Activated gamma-delta T cell treated with Interleukin-2 at 50 U/mL for 16 hours (primary cell): ENCODE results near the gene AKAP13.

Experiments used
- DNase-seq: peaks from one replicate; pipeline ENCODE4 v3.0.0-alpha.2; 2020

Gene AKAP13

DNA sequence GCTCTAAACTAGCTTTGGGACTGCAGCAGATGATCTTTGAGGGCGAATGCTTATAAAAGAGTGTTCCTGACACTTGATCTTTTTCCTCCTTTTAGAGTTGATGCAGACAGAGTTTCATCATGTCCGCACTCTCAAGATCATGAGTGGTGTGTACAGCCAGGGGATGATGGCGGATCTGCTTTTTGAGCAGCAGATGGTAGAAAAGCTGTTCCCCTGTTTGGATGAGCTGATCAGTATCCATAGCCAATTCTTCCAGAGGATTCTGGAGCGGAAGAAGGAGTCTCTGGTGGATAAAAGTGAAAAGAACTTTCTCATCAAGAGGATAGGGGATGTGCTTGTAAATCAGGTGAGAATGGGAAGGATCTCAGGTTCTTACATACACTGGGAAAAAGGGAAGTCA is 338.6 kb downstream of the AKAP13 start:
- DNase-seq: no peak

DNA sequence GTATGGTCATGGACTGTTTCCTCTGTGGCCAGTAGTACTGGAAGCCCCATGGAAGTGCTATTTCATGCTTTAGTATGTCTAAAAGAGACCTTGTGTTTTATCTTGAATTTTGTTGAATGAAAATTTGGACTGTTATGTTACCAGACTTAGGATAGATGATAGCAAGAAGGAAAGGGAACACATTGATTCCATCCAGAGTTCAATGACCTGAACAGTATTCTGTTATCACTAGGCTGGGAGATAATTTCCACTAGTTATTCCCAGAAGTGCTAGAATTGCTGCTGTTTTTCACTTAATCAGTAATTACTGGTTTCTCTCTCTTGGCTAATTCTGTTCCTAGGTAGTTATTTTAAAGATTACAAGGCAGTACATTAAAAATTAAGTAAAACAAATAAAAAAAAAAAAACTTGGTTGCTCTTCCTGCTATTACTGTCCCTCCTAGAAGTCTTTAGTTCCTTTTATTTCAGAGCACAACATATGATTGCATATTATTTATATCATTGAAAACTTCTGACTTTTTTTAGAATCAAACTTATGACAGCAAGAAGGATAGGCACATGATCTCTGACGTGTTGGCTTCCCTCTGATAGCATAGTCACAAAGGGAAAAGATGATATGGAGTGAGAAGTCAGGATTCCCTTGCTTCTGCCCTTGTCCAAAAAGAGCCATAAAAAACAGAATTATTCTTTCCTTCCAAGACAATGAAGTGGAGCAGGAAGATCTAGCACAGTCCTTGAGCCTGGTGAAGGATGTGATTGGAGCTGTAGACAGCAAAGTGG is 342.2 kb downstream of the AKAP13 start:
- DNase-seq: no peak

DNA sequence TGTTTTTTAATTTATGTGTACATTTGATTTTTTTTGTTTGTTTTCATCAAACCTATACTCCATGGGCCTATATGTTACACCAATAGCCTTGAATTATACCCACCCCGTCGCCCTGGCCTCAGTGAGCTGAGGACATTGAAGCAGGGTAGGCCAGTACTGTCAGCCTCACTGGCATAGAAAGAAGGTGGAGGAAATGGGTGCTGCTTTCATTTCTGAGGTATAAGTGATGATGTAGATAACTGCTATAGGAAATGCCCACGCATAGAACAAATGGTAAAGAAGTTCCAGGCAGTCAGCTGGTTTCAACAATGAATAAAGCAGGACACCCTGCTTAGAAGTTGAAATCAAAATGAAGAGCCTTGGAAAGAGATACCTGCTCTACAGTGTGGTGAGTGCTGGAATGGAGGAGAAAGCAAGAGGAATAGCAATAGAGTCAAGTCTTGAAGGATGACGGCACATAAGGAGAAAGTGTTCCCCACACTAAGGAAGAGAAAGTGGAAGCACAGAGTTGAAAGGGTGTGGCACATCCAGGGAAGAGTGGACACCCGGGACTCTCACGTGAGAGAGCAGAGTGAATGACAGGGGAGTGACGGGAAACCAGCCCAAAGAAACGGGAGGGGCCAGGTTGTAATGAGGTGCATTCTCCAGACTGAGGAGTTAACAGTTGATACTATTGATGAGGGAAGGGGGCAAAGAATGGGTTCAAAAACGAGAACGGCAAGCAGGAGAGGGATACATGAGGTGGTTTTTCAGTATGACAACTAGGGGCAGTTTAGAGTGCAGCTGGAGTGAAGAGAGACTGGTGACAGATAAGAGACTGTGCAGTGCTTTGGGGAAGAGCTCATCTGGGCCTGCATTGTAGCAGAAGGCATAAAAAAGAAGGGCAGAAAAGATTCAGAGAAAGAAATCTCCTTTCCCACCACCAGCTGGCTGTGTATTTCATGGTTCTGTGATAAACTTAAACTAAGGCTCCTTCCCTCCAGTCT is 343.9 kb downstream of the AKAP13 start:
- no peak for DNase-seq

DNA sequence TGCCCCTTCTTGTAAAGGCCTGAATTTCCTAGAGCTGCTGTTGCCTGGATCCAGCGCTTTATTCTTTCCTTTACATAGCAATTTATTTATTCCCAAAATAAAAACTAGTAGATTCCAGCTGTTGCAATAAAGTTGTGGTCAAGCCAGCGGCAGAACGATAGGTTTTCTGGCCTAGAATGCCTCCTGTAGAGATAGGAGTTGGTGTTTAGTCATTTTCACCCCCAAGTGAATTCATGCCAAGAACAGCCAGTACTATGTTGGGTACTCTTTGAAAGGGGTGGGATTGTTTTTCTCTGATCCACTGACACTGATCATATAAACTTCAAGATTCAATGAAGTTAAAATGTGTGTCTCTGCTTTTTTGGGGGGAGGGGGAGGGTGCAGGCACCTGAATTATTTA is 344.6 kb downstream of the AKAP13 start:
- no peak for DNase-seq

DNA sequence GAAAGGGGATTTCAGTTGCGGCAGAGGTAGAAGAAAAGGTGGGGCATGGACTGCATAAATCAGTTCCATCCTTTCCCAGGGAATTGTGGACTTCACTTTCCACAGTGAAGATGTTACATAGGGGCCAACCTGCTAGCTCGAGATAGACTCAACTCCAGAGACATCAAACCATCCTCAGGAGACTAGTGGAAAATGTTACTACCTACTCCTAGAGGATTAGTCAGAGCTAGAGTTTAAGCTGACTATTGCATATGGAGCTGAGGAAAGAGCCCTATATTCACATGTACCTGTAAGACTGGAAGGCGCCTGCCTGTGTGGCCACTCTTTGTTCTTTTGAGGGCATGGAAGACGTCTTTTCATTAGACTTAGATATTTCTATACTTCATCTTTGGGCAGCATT is 345.2 kb downstream of the AKAP13 start:
- DNase-seq: no peak

DNA sequence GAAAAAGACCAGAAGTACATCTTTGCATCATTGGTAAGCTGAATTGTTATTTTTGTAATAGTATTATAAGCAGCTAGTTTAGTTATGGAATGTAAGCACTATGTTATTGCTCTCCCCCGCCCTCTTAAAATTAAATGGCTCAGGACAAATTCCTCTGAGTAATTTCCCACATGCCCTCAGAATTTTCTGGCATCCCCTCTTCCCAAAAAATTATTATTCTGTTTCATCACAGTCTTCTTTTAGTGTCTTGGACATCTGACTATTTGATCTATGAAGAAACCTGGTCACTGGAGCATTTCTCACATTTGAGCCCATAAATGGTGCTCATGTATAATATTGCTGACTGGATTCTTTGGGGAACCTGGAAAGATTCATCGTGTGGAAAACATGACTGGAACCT is 346.1 kb downstream of the AKAP13 start:
- DNase-seq: no peak

DNA sequence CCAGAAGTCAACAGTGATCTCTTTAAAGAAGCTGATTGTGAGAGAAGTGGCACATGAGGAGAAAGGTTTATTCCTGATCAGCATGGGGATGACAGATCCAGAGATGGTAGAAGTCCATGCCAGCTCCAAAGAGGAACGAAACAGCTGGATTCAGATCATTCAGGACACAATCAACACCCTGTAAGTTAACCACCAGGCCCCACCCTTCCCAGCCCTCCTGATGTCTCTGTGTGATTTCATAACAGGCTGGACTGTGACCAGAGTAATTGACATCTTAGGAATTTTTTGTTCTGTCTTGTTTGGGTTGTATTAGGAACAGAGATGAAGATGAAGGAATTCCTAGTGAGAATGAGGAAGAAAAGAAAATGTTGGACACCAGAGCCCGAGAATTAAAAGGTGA is 346.7 kb downstream of the AKAP13 start:
- no peak for DNase-seq

DNA sequence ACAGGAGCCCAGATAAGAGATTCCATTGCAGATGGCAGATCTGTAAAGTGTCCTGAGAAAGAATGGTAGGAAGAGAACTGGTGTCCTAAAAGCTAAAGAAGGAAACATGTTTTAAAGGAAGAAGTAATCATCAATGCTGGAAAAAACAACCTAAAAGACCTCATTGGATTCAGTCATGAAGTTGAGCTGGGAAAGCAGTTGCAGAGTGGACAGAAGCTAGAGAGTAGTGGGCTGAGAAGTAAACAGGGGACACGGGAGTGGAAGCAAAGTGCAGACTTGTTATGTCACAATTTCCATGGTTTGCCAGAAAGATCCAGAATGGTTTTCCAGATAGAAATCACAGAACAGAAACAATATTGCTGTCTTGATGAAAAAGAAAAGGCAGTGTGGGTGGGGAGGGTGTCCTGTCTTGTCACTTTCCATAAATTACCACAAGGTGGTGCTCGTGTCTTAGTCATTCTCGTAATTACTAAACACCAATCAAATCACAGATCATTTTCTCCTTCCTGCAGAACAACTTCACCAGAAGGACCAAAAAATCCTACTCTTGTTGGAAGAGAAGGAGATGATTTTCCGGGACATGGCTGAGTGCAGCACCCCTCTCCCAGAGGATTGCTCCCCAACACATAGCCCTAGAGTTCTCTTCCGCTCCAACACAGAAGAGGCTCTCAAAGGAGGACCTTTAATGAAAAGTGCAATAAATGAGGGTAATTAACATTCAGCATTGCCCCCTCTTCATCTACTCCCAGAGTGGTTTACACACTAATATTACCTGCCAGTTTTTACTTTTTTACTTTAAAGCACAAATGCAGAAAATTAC is 349.8 kb downstream of the AKAP13 start:
- DNase-seq: peak; percentile 46

DNA sequence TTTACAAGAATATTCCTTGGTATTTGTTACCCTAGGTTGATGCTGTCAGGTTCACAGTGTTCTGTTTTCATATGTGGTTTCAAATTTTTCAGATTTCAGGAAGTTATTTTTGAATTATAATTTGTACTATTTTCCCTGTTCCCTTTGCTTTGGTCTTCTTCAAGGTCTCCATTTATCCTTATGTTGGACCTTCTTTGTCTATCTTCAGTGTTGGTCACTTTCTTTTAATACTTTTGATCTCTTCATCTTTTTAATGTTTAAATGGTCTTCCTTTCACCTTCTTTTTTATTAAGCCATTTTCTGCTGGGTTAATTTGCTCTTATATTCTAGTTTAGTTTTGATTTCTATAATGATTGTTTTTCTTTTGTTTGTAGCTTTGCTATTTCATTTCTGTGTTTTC is 353.0 kb downstream of the AKAP13 start:
- no peak for DNase-seq

DNA sequence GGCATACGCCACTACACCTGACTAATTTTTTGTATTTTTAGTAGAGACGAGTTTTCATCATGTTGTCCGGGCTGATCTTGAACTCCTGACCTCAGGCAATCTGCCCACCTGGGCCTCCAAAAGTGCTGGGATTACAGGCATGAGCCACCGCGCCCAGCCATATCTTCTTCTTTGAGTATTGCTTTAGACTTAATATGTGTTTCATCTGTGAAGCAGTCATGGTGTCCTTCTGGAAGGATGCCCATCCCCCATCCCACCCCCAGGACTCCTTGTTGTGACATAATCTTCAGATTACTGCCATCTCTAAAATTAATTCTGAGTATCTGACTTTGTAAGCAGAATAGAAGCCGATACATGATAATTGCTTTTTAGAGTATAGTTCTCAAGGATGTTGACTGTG is 356.7 kb downstream of the AKAP13 start:
- DNase-seq: no peak

DNA sequence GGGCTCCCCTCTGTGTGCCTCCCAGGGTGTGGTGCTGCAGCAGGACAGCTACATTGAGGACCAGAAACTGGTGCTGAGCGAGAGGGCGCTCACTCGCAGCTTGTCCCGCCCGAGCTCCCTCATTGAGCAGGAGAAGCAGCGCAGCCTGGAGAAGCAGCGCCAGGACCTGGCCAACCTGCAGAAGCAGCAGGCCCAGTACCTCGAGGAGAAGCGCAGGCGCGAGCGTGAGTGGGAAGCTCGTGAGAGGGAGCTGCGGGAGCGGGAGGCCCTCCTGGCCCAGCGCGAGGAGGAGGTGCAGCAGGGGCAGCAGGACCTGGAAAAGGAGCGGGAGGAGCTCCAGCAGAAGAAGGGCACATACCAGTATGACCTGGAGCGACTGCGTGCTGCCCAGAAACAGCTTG is 360.6 kb downstream of the AKAP13 start:
- no peak for DNase-seq

DNA sequence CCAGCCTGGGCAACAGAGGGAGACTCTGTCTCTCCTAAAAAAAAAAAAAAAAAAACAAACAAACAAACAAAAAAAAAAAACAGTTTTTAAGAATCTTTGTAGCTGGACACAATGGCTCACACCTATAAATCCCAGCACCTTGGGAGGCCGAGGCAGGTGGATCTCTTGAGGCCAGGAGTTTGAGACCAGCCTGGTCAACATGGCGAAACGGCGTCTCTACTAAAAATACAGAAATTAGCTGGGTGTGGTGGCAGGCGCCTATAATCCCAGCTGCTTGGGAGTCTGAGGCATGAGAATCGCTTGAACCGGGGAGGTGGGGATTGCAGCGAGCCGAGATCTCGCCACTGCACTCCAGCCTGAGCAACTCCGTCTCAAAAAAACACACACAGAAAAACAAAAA is 361.3 kb downstream of the AKAP13 start:
- DNase-seq: no peak

DNA sequence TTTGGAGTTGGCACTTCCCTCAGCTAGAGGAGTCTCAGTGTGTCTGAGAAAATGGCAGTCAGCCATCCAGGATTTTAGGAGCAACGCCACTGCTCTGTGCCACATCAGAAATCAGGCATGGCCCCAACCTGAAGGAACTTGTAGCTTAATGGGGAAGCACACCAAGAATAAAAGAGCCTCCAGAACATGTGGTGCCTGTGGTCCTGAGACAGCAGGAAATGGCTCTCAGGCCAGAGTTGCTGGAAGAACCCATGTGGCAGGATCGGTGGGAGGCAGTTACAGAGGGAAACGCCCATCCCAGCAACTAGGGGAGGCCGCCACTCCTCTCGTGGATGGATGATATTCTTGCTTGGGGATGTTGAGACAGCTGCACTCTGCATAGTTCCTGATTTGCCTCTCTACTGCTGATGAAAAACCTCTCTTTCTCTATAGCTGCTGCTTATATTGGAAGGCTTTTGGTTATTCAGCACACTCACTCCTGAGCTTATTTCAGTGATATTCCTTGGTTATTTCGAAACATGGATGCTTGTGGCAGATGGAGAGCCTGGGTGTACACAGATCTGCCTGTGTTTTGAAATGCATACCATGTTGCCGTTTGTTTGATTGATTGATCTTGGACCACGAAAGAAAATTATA is 361.9 kb downstream of the AKAP13 start:
- DNase-seq: no peak

DNA sequence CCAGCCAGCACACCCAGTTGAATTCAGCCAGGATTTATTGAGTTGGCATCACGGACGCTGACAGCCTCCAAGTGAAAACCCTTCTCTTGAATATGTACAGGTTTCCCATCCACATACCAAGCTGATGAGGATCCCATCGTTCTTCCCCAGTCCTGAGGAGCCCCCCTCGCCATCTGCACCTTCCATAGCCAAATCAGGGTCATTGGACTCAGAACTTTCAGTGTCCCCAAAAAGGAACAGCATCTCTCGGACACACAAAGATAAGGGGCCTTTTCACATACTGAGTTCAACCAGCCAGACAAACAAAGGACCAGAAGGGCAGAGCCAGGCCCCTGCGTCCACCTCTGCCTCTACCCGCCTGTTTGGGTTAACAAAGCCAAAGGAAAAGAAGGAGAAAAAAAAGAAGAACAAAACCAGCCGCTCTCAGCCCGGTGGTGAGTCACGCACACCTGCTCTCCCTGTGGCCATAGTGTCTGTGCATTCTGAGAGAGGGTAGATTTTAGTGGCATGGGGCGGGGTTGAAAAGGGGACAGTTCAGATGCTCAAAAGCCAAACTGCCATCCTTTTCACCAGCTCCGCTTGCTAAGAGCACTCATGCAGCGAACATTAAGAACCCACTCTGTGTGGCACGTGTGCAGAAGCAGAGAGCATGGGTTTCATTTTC is 363.1 kb downstream of the AKAP13 start:
- no peak for DNase-seq

DNA sequence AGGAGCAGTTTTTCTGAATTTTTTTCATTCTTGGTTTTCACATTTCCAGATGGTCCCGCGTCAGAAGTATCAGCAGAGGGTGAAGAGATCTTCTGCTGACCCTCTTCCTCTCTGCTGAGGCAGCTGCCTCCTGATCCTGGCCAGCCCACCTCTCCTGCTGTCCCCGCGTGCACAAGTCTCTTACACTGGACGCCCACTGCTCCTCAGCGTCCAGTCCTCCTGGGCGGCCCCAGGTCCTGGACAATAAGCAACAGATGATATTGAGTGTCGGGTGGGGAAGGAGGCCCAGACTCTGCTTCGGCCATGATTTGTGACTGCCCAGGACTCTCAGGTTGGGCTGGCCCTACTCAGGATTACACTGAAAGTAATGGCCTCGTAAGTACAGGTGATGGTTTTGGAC is 364.2 kb downstream of the AKAP13 start:
- no peak for DNase-seq

DNA sequence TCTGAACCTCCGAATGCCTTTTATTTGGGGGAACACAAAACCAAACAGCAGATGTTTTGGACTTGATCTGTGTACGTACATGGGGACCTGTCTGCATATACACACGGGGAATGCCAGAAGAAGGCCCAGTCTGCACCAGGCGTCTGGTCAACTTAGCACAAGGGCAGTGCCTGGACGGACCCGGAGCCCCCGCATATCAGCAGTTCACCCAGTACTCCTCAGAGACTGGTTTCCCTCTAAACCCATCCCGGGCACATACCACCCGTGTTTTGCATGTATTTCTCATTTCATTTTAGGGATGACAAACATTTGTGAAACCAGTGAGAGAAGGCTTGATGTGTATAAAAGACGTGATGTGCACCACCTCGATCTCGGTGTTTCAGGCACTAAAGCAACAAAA is 364.6 kb downstream of the AKAP13 start:
- DNase-seq: no peak

DNA sequence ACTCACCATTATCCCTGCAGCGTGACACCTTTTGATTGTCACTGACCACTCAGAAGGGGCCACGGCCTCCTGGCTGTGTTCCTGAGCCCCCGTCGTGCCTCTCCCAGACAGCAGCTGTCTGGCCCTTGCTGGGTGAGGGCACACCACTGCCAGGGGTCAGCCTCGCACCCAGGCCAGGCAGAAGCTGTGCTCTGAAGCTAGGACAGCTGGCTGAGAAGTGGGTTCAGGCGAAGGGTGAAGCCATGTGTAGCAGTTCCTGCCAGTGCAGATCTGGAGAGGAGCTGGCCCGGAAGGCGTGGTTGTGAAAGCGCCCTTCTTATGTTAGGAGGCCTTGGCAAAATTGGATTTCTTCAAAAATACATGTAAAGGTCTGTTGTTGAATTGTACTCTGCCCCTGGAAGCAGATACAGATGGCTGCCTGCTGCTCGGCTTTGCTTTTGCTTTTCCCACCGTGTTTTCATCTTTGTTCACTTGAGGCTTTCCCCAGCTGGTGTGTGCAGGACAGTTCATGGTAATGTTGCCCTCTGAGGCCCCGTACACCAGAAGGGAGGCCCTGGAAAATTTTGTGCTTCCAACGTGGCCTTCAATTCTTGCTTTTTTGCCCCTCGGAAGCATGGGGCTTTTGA is 365.2 kb downstream of the AKAP13 start:
- DNase-seq: no peak

DNA sequence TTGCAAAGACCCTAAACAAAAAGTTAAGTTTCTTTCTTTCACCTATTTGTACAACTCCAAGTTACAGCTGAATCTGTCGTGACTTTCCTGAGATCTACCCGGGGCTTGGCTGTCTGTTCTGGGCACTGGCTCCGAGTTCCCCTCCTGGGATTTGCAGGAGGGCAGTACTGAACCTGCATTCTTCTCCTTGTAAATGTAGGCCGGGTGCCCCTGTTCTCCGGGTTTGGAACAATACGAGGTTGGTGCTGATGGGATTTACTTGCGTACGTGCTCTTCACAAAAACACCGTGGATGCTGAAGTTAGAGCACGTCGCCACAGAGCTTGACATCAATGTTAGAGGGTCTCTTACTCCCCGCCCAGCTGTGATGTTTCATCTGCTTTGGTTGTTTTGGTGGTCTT is 366.2 kb downstream of the AKAP13 start:
- no peak for DNase-seq

DNA sequence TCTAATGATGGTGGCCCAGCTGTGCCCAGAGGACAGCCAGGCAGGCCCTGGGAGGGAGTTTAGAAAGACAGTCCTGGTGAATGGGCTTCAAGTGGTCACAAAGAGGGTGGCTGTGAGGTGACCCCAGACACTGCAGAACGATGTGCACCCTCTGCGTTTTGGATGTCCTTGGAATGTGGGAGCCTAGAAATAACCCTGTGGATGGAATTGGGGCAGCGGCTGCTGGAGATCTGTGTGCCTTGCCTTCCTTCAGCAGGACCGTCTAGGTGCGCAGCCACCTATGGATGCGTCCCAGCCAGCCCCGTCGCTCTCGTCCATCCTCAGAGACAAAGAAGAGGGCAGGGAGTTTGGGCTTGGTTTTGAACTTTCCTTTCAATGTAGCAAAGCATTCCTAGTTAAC is 367.8 kb downstream of the AKAP13 start:
- DNase-seq: no peak

DNA sequence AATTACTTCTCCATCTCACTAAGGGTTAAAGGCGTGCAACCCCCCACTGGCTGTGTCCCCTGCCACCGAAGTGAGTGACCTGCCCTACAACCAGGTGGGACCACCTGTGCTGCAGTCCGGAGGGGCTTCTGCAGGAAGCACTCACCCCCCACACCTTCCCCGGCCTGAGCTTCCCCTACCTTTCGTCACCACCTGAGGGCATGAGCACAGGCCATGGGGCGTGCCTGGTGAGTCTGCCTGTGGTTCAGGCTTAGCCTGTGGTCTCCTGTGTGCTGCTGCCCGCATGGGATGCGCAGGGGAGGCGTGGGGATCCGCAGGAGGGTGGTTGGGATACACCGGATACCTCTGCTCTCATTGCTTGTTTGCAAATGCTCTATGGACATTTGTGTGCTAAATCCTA is 368.3 kb downstream of the AKAP13 start:
- DNase-seq: no peak

DNA sequence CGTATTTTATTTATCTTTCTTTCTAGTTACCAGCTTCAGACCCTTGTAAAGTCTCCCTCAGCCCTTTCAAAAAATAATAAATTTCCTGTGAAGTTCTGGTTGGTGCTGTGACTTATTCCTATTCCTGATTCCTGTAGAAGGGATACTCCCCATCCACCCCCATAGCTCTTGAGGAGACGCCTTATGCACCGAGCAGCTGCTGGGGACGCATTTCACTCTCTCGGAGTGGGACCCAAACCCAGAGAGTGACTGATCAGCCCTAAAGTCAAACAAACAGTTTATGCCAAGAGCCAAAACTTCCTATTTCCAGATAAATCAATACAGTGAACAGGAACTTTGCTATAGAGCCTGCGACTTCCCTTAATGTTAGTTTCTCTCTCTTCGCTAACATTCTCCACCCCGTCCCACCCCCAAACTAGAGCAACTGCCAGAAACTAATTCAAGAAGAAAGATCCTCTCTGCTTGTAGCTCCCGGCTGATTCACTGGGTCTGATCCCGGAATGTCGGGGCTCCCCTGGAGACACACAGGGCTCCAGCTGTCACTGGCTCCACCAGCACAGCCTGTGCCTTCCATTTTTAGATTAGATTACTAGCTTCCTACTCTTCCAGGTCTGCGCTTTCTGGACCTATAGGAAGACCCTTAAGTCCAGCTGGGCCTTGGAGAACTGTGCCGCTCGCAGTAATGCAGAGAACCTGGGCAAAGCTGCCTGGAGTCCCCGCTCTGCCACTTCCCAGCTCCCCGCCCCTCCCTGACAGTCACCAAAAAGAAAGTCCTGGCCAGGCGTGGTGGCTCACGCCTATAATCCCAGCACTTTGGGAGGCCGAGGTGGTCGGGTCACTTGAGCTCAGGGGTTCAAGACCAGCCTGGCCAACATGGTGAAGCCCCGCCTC is 369.1 kb downstream of the AKAP13 start:
- no peak for DNase-seq
